Esophagus (tissue), 2 donors: ENCODE results near the gene TSPAN15. TPM values are rescaled to one million over a fixed set of nuclear protein-coding genes. Genes with fewer than 3 reads are reported as not detected.

Source experiments
- H3K27ac ChIP-seq, 2 donors: one replicate each; pipeline ENCODE4 v1.5.1; 2013; ENCODE audit warnings: low read depth in 2 of 2, mild to moderate bottlenecking in 2 of 2, inconsistent platforms in 1 of 2, low read length in 1 of 2, moderate library complexity in 1 of 2
- H3K27me3 ChIP-seq, 2 donors: one replicate each; pipeline ENCODE4 v1.6.1; 2013; ENCODE audit warnings: low read length in 2 of 2, control low read depth in 1 of 2, mild to moderate bottlenecking in 1 of 2; ENCODE audit not compliant: insufficient read depth in 2 of 2, control insufficient read depth in 1 of 2
- H3K36me3 ChIP-seq, 2 donors: one replicate each; pipeline ENCODE4 v1.6.1; 2013; ENCODE audit warnings: low read length in 1 of 2; ENCODE audit not compliant: control insufficient read depth in 2 of 2, insufficient read depth in 2 of 2
- H3K4me1 ChIP-seq, 2 donors: one replicate each; pipeline ENCODE4 v1.6.1; 2013; ENCODE audit warnings: low read length in 1 of 2; ENCODE audit not compliant: control insufficient read depth in 2 of 2, insufficient read depth in 2 of 2
- H3K4me3 ChIP-seq, 2 donors: one replicate each; pipeline ENCODE4 v1.5.1; 2013; ENCODE audit warnings: low read length in 2 of 2, mild to moderate bottlenecking in 2 of 2, low read depth in 1 of 2, moderate library complexity in 1 of 2
- H3K9me3 ChIP-seq, 2 donors: one replicate each; pipeline ENCODE4 v1.6.1; 2013; ENCODE audit warnings: mild to moderate bottlenecking in 2 of 2, low read depth in 1 of 2, low read length in 1 of 2, moderate library complexity in 1 of 2; ENCODE audit not compliant: control insufficient read depth in 2 of 2, insufficient read depth in 1 of 2
- WGBS, 2 donors: extraction: QIAGEN DNeasy Blood & Tissue Kit; methylation state at CpG; one replicate each; pipeline ENCODE4 v1.1.7; 2013; 5-methylcytosine and 5-hydroxymethylcytosine counted together
- polyA plus RNA-seq, 2 donors: library from polyadenylated mRNA; stranded (reverse); fragments of 200-250 nt; gene quantifications; one replicate each; pipeline ENCODE4 v1.2.3, GENCODE V29; 2013
- donor health status: healthy with polysubstance abuse.
- donor health status: Bipolar disorder and iron deficiency.

The TSPAN15 gene
- polyA plus RNA-seq, 2 donors = 8.0 to 23.8 TPM

- WGBS, 2 donors = 95 to 97% methylated on average over 9 of the region's 9 CpGs
These were observed 38.3 kb downstream of the TSPAN15 start for GRCh38 chr10:69489506-69490090.

GRCh38 chr10:69490876-69491275 is 39.6 kb downstream of the TSPAN15 start:
- H3K36me3 ChIP-seq = peaks cover 0 to 8% of the 10 kb centered on the region in 2 donors
- H3K27ac ChIP-seq = peak overlapping the region in 1 of 2 donors; percentile 36
- H3K9me3 ChIP-seq = peaks cover 0 to 4% of the 10 kb centered on the region in 2 donors
- 92 to 96% methylated on average over 10 of the region's 10 CpGs for WGBS, 2 donors
- H3K4me3 ChIP-seq = no peak overlapping the region
- no peaks in the 10 kb centered on the region for H3K27me3 ChIP-seq
- H3K4me1 ChIP-seq = peaks cover 0 to 14% of the 10 kb centered on the region in 2 donors

More at GRCh38 chr10:69489506-69490090, 38.3 kb downstream of the TSPAN15 start:
- no peak overlapping the region for H3K4me3 ChIP-seq
- no peak overlapping the region for H3K27ac ChIP-seq
- H3K4me1 ChIP-seq = peaks cover 0 to 14% of the 10 kb centered on the region in 2 donors
- peaks cover 0 to 11% of the 10 kb centered on the region in 2 donors for H3K36me3 ChIP-seq
- no peaks in the 10 kb centered on the region for H3K27me3 ChIP-seq
- peaks cover 0 to 4% of the 10 kb centered on the region in 2 donors for H3K9me3 ChIP-seq

GRCh38 chr10:69491611-69492010 is 40.3 kb downstream of the TSPAN15 start:
- WGBS, 2 donors = 75 to 85% methylated on average over 4 of the region's 4 CpGs
- Histone ChIP-seq H3K4me3 (no peak overlapping the region), H3K27ac (no peak overlapping the region), H3K27me3 (no peaks in the 10 kb centered on the region), H3K9me3 (peaks cover 0 to 4% of the 10 kb centered on the region in 2 donors), H3K36me3 (peaks cover 0 to 7% of the 10 kb centered on the region in 2 donors), H3K4me1 (peaks cover 0 to 11% of the 10 kb centered on the region in 2 donors)

- no peaks in the 10 kb centered on the region for H3K27me3 ChIP-seq
- WGBS, 2 donors = 63 to 73% methylated on average over 13 of the region's 13 CpGs
- H3K4me3 ChIP-seq = no peak overlapping the region
- peak overlapping the region; percentile 1 to 3 for H3K27ac ChIP-seq
- peaks cover 0 to 4% of the 10 kb centered on the region in 2 donors for H3K9me3 ChIP-seq
- peaks cover 0 to 9% of the 10 kb centered on the region in 2 donors for H3K4me1 ChIP-seq
- H3K36me3 ChIP-seq = peaks cover 0 to 4% of the 10 kb centered on the region in 2 donors
These were observed 41.0 kb downstream of the TSPAN15 start for GRCh38 chr10:69492091-69492745.

GRCh38 chr10:69492746-69493462 is 41.6 kb downstream of the TSPAN15 start:
- 43 to 59% methylated on average over 11 to 12 of the region's 12 CpGs for WGBS, 2 donors
- Histone ChIP-seq H3K36me3 (peaks cover 0 to 9% of the 10 kb centered on the region in 2 donors), H3K9me3 (peaks cover 0 to 4% of the 10 kb centered on the region in 2 donors), H3K4me3 (no peak overlapping the region), H3K27me3 (no peaks in the 10 kb centered on the region), H3K27ac (peak overlapping the region; percentile 1 to 3), H3K4me1 (peaks cover 0 to 9% of the 10 kb centered on the region in 2 donors)

- H3K4me1 ChIP-seq = peaks cover 0 to 9% of the 10 kb centered on the region in 2 donors
- 83 to 85% methylated on average over 30 of the region's 30 CpGs for WGBS, 2 donors
- H3K4me3 ChIP-seq = no peak overlapping the region
- H3K36me3 ChIP-seq = peaks cover 0 to 10% of the 10 kb centered on the region in 2 donors
- peak overlapping the region; percentile 0 to 17 for H3K27ac ChIP-seq
- no peaks in the 10 kb centered on the region for H3K9me3 ChIP-seq
- H3K27me3 ChIP-seq = no peaks in the 10 kb centered on the region
These were observed 43.6 kb downstream of the TSPAN15 start for GRCh38 chr10:69494626-69495558.

GRCh38 chr10:69495666-69496065 is 44.4 kb downstream of the TSPAN15 start:
- WGBS, 2 donors = 97% methylated on average over 3 of the region's 3 CpGs
- Histone ChIP-seq H3K27me3 (no peaks in the 10 kb centered on the region), H3K36me3 (peaks cover 0 to 13% of the 10 kb centered on the region in 2 donors), H3K9me3 (no peaks in the 10 kb centered on the region), H3K4me1 (peaks cover 0 to 9% of the 10 kb centered on the region in 2 donors), H3K4me3 (no peak overlapping the region), H3K27ac (peak overlapping the region in 1 of 2 donors; percentile 26)

GRCh38 chr10:69496352-69497230 is 45.3 kb downstream of the TSPAN15 start:
- 45 to 63% methylated on average over 6 of the region's 6 CpGs for WGBS, 2 donors
- peaks cover 0 to 2% of the 10 kb centered on the region in 2 donors for H3K9me3 ChIP-seq
- no peaks in the 10 kb centered on the region for H3K27me3 ChIP-seq
- H3K27ac ChIP-seq = peak overlapping the region in 1 of 2 donors; percentile 5
- peaks cover 0 to 13% of the 10 kb centered on the region in 2 donors for H3K36me3 ChIP-seq
- no peak overlapping the region for H3K4me3 ChIP-seq
- H3K4me1 ChIP-seq = peaks cover 0 to 9% of the 10 kb centered on the region in 2 donors
